CD8-positive, alpha-beta memory T cell (primary cell): Measurements from ENCODE around the gene KCNC1. TPM values are rescaled to one million over a fixed set of nuclear protein-coding genes. Genes with fewer than 3 reads are reported as not detected.

Experiments
- CTCF ChIA-PET: fragments of 350-600 bp; sonication (Branson Sonifier 250); formaldehyde crosslinking; loops from one replicate; lab custom pipeline; 2021; ENCODE audit warnings: antibody characterized with exemption; lab: Charles Lee
- POLR2A ChIA-PET: fragments of 350-600 bp; sonication (Branson Sonifier 250); formaldehyde crosslinking; loops from one replicate; lab custom pipeline; 2021; ENCODE audit warnings: antibody characterized with exemption; lab: Charles Lee
- DNase-seq, 5 donors: peaks; one replicate each; pipeline versions ENCODE4 v3.0.0 to v3.0.0-alpha.2; 2020 to 2022; ENCODE audit warnings: mixed read lengths in 1 of 5
- H3K27ac ChIP-seq: one replicate; pipeline ENCODE4 v1.7.0; 2013; ENCODE audit warnings: low read depth, mild to moderate bottlenecking, low read length, moderate library complexity
- H3K27me3 ChIP-seq: 2 replicates; pipeline ENCODE4 v1.7.0; 2013; ENCODE audit warnings: low read length, mild to moderate bottlenecking; ENCODE audit not compliant: insufficient read depth, poor library complexity, severe bottlenecking
- H3K36me3 ChIP-seq: 2 replicates; pipeline ENCODE4 v1.7.0; 2013; ENCODE audit warnings: mild to moderate bottlenecking, low read length, moderate library complexity; ENCODE audit not compliant: insufficient read depth
- H3K4me1 ChIP-seq: 2 replicates; pipeline ENCODE4 v1.7.0; 2013; ENCODE audit warnings: mild to moderate bottlenecking, low read length, moderate library complexity; ENCODE audit not compliant: insufficient read depth
- H3K4me3 ChIP-seq: 2 replicates; pipeline ENCODE4 v1.7.0; 2013; ENCODE audit warnings: mild to moderate bottlenecking, low read length
- H3K9me3 ChIP-seq: 2 replicates; pipeline ENCODE4 v1.7.0; 2013; ENCODE audit warnings: mild to moderate bottlenecking, low read length
- H3K27ac Mint-ChIP-seq, 8 donors: one replicate each; pipeline ENCODE4 v1.8.0; 2020 to 2021; ENCODE audit warnings: mixed read lengths in 8 of 8, mild to moderate bottlenecking in 6 of 8, inconsistent platforms in 3 of 8, moderate library complexity in 3 of 8
- H3K27me3 Mint-ChIP-seq, 2 donors: one replicate each; pipeline ENCODE4 v1.8.0; 2020 to 2021; ENCODE audit warnings: mixed read lengths in 2 of 2, mild to moderate bottlenecking in 1 of 2, moderate library complexity in 1 of 2
- H3K36me3 Mint-ChIP-seq, 3 donors: one replicate each; pipeline ENCODE4 v1.8.0; 2020 to 2021; ENCODE audit warnings: mixed read lengths in 3 of 3, inconsistent platforms in 1 of 3, mild to moderate bottlenecking in 1 of 3
- H3K4me1 Mint-ChIP-seq, 3 donors: one replicate each; pipeline ENCODE4 v1.8.0; 2020 to 2021; ENCODE audit warnings: mixed read lengths in 3 of 3, inconsistent platforms in 1 of 3, mild to moderate bottlenecking in 1 of 3
- H3K4me3 Mint-ChIP-seq, 7 donors: one replicate each; pipeline ENCODE4 v1.8.0; 2020 to 2021; ENCODE audit warnings: mixed read lengths in 7 of 7, mild to moderate bottlenecking in 6 of 7, moderate library complexity in 4 of 7, inconsistent platforms in 2 of 7
- H3K9me3 Mint-ChIP-seq, 5 donors: one replicate each; pipeline ENCODE4 v1.8.0; 2020 to 2022; ENCODE audit warnings: mixed read lengths in 5 of 5, mild to moderate bottlenecking in 3 of 5, moderate library complexity in 2 of 5, inconsistent platforms in 1 of 5
- polyA plus RNA-seq: library from polyadenylated mRNA; unstranded; fragments of 300-500 nt; fragmentation: Illumina TruSeq; gene quantifications from one replicate; pipeline ENCODE4 v1.2.3, GENCODE V29; 2021
- total RNA-seq, 2 experiments: library from RNA; stranded (reverse); gene quantifications; one replicate each; pipeline ENCODE4 v1.2.3, GENCODE V29; 2021

KCNC1 gene
- total and polyA plus RNA-seq, 3 experiments from 2014 or later = not detected

GRCh38 chr11:17748761-17749721, 14.5 kb downstream of the KCNC1 start:
- Mint-ChIP-seq H3K4me3 (no peak overlapping the region), H3K9me3 (peaks cover 0 to 2% (median 0%) of the 10 kb centered on the region in 5 donors), H3K36me3 (no peaks in the 10 kb centered on the region), H3K4me1 (no peaks in the 10 kb centered on the region), H3K27me3 (peaks cover 18 to 33% of the 10 kb centered on the region in 2 donors), H3K27ac (no peak overlapping the region)
- H3K9me3 ChIP-seq = no peaks in the 10 kb centered on the region
- no peaks in the 10 kb centered on the region for H3K4me1 ChIP-seq
- DNase-seq = peak in 1 of 5 donors; percentile 30
- POLR2A ChIA-PET = no interaction called here
- no peak overlapping the region for H3K27ac ChIP-seq
- H3K4me3 ChIP-seq = no peak overlapping the region
- no peaks in the 10 kb centered on the region for H3K36me3 ChIP-seq
- no peaks in the 10 kb centered on the region for H3K27me3 ChIP-seq
- CTCF ChIA-PET = interaction anchor here (0.7 kb wide), 1 partner anchor 16 kb away, joined by 3 read pairs; no protein-coding TSS in a partner anchor

- no peaks in the 10 kb centered on the region for H3K27me3 ChIP-seq
- Mint-ChIP-seq H3K36me3 (no peaks in the 10 kb centered on the region), H3K27ac (no peak overlapping the region), H3K9me3 (peaks cover 0 to 2% (median 0%) of the 10 kb centered on the region in 5 donors), H3K27me3 (peaks cover 20 to 37% of the 10 kb centered on the region in 2 donors), H3K4me1 (no peaks in the 10 kb centered on the region), H3K4me3 (no peak overlapping the region)
- no peaks in the 10 kb centered on the region for H3K4me1 ChIP-seq
- H3K36me3 ChIP-seq = no peaks in the 10 kb centered on the region
- DNase-seq = peak in 1 of 5 donors; percentile 14
- H3K27ac ChIP-seq = no peak overlapping the region
- no peaks in the 10 kb centered on the region for H3K9me3 ChIP-seq
- H3K4me3 ChIP-seq = no peak overlapping the region
- ChIA-PET CTCF (no interaction called here), POLR2A (no interaction called here)
Observed at GRCh38 chr11:17750013-17750800, 15.6 kb downstream of the KCNC1 start.

GRCh38 chr11:17750801-17751165, 16.2 kb downstream of the KCNC1 start:
- Mint-ChIP-seq H3K36me3 (no peaks in the 10 kb centered on the region), H3K4me3 (no peak overlapping the region), H3K27me3 (peaks cover 24 to 34% of the 10 kb centered on the region in 2 donors), H3K4me1 (no peaks in the 10 kb centered on the region), H3K27ac (no peak overlapping the region), H3K9me3 (peaks cover 0 to 2% (median 0%) of the 10 kb centered on the region in 5 donors)
- Histone ChIP-seq H3K36me3 (no peaks in the 10 kb centered on the region), H3K27me3 (no peaks in the 10 kb centered on the region), H3K9me3 (no peaks in the 10 kb centered on the region), H3K27ac (no peak overlapping the region), H3K4me1 (no peaks in the 10 kb centered on the region), H3K4me3 (no peak overlapping the region)
- DNase-seq = peak in 1 of 5 donors; percentile 10
- POLR2A ChIA-PET = no interaction called here
- CTCF ChIA-PET = no interaction called here

GRCh38 chr11:17751558-17751957, 17.0 kb downstream of the KCNC1 start:
- DNase-seq = no peak
- Histone ChIP-seq H3K9me3 (no peaks in the 10 kb centered on the region), H3K4me1 (no peaks in the 10 kb centered on the region), H3K4me3 (no peak overlapping the region), H3K36me3 (no peaks in the 10 kb centered on the region), H3K27ac (no peak overlapping the region), H3K27me3 (no peaks in the 10 kb centered on the region)
- ChIA-PET CTCF (no interaction called here), POLR2A (no interaction called here)
- Mint-ChIP-seq H3K4me3 (no peak overlapping the region), H3K27ac (no peak overlapping the region), H3K27me3 (peaks cover 22 to 30% of the 10 kb centered on the region in 2 donors), H3K36me3 (no peaks in the 10 kb centered on the region), H3K9me3 (peaks cover 0 to 2% (median 0%) of the 10 kb centered on the region in 5 donors), H3K4me1 (no peaks in the 10 kb centered on the region)

- Mint-ChIP-seq H3K4me3 (no peak overlapping the region), H3K27ac (no peak overlapping the region), H3K4me1 (no peaks in the 10 kb centered on the region), H3K36me3 (no peaks in the 10 kb centered on the region), H3K27me3 (peaks cover 20 to 24% of the 10 kb centered on the region in 2 donors), H3K9me3 (peaks cover 0 to 2% (median 0%) of the 10 kb centered on the region in 5 donors)
- no peaks in the 10 kb centered on the region for H3K4me1 ChIP-seq
- no peak overlapping the region for H3K27ac ChIP-seq
- DNase-seq = no peak
- H3K9me3 ChIP-seq = no peaks in the 10 kb centered on the region
- no peaks in the 10 kb centered on the region for H3K36me3 ChIP-seq
- ChIA-PET CTCF (interaction anchor here (1.2 kb wide), 1 partner anchor 18 kb away, joined by 3 read pairs; no protein-coding TSS in a partner anchor), POLR2A (no interaction called here)
- no peak overlapping the region for H3K4me3 ChIP-seq
- no peaks in the 10 kb centered on the region for H3K27me3 ChIP-seq
Observed at GRCh38 chr11:17752144-17752543, 17.6 kb downstream of the KCNC1 start.

- no peaks in the 10 kb centered on the region for H3K4me1 Mint-ChIP-seq
- ChIA-PET CTCF (interaction anchor here (1.2 kb wide), 1 partner anchor 20 kb away, joined by 3 read pairs; no protein-coding TSS in a partner anchor), POLR2A (no interaction called here)
- no peaks in the 10 kb centered on the region for H3K36me3 Mint-ChIP-seq
- peaks cover 19 to 20% of the 10 kb centered on the region in 2 donors for H3K27me3 Mint-ChIP-seq
- H3K36me3 ChIP-seq = no peaks in the 10 kb centered on the region
- H3K27ac ChIP-seq = no peak overlapping the region
- no peak overlapping the region for H3K4me3 Mint-ChIP-seq
- no peaks in the 10 kb centered on the region for H3K4me1 ChIP-seq
- H3K9me3 ChIP-seq = no peaks in the 10 kb centered on the region
- H3K9me3 Mint-ChIP-seq = peaks cover 0 to 2% (median 0%) of the 10 kb centered on the region in 5 donors
- H3K4me3 ChIP-seq = no peak overlapping the region
- no peak for DNase-seq
- no peak overlapping the region for H3K27ac Mint-ChIP-seq
- no peaks in the 10 kb centered on the region for H3K27me3 ChIP-seq
Observed at GRCh38 chr11:17753153-17753552, 18.6 kb downstream of the KCNC1 start.

GRCh38 chr11:17753641-17754040, 19.1 kb downstream of the KCNC1 start:
- H3K9me3 ChIP-seq = no peaks in the 10 kb centered on the region
- ChIA-PET POLR2A (no interaction called here), CTCF (no interaction called here)
- H3K27ac Mint-ChIP-seq = no peak overlapping the region
- H3K9me3 Mint-ChIP-seq = peaks cover 0 to 2% (median 0%) of the 10 kb centered on the region in 5 donors
- no peak overlapping the region for H3K27ac ChIP-seq
- H3K36me3 ChIP-seq = no peaks in the 10 kb centered on the region
- H3K27me3 ChIP-seq = no peaks in the 10 kb centered on the region
- H3K27me3 Mint-ChIP-seq = peaks cover 18% of the 10 kb centered on the region in 2 donors
- DNase-seq = no peak
- H3K4me3 Mint-ChIP-seq = no peak overlapping the region
- no peaks in the 10 kb centered on the region for H3K4me1 Mint-ChIP-seq
- H3K36me3 Mint-ChIP-seq = no peaks in the 10 kb centered on the region
- H3K4me1 ChIP-seq = no peaks in the 10 kb centered on the region
- no peak overlapping the region for H3K4me3 ChIP-seq

GRCh38 chr11:17755891-17756290, 21.3 kb downstream of the KCNC1 start:
- no peaks in the 10 kb centered on the region for H3K27me3 ChIP-seq
- POLR2A ChIA-PET = no interaction called here
- H3K9me3 ChIP-seq = no peaks in the 10 kb centered on the region
- H3K27ac ChIP-seq = no peak overlapping the region
- no peak for DNase-seq
- no peaks in the 10 kb centered on the region for H3K36me3 ChIP-seq
- Mint-ChIP-seq H3K27me3 (peaks cover 11 to 16% of the 10 kb centered on the region in 2 donors), H3K4me1 (no peaks in the 10 kb centered on the region), H3K27ac (no peak overlapping the region), H3K36me3 (no peaks in the 10 kb centered on the region), H3K9me3 (peaks cover 0 to 2% (median 0%) of the 10 kb centered on the region in 5 donors), H3K4me3 (no peak overlapping the region)
- no peaks in the 10 kb centered on the region for H3K4me1 ChIP-seq
- CTCF ChIA-PET = no interaction called here
- no peak overlapping the region for H3K4me3 ChIP-seq
